ENCODE measurements around the gene MED31. TPM values are rescaled to one million over a fixed set of nuclear protein-coding genes. Genes with fewer than 3 reads are reported as not detected.

The MED31 gene
- total RNA-seq, 1 donor from 2014 or later, result 21.0 TPM

- Histone ChIP-seq H3K4me2 (ENCODE audit: low read length) (no peak overlapping the region), H3K79me2 (ENCODE audit: insufficient read depth, low read length) (no peaks in the 10 kb centered on the region), H3K27ac (ENCODE audit: low read depth, low read length) (no peak overlapping the region), H3K27me3 (ENCODE audit: insufficient read depth, low read length) (peaks cover 5% of the 10 kb centered on the region), H3K4me3 (ENCODE audit: insufficient read depth, low read depth, low read length) (no peak overlapping the region), H4K20me1 (ENCODE audit: insufficient read depth, low read length) (no peaks in the 10 kb centered on the region), H3K4me1 (ENCODE audit: insufficient read depth, low read length) (no peaks in the 10 kb centered on the region), H3K36me3 (ENCODE audit: insufficient read depth, low read length) (no peaks in the 10 kb centered on the region), H3K9me3 (ENCODE audit: insufficient read depth, low read depth, low read length) (no peaks in the 10 kb centered on the region), H3K9ac (ENCODE audit: low read length) (no peak overlapping the region), H2AFZ (ENCODE audit: low read depth, low read length) (no peak overlapping the region)
- no peak overlapping the region for H3K4me3 Mint-ChIP-seq (ENCODE audit: unreplicated experiment)
- peak overlapping the region; percentile 34 for H3K27ac Mint-ChIP-seq (ENCODE audit: unreplicated experiment)
- peaks cover 61% of the 10 kb centered on the region for H3K27me3 Mint-ChIP-seq (ENCODE audit: low read depth, unreplicated experiment)
- no peak for DNase-seq (ENCODE audit: low read depth)
- no peak for TF ChIP-seq EZH2 (IDR thresholded peaks at IDR 0.05; ENCODE audit: insufficient read depth, low read length)
- no peak for TF ChIP-seq CTCF (IDR thresholded peaks at IDR 0.05; ENCODE audit: insufficient read depth, low read depth, low read length)
- H3K4me1 Mint-ChIP-seq (ENCODE audit: low read depth, unreplicated experiment), result peaks cover 4% of the 10 kb centered on the region
- peaks cover 8% of the 10 kb centered on the region for H3K36me3 Mint-ChIP-seq (ENCODE audit: low read depth, unreplicated experiment)
- H3K9me3 Mint-ChIP-seq (ENCODE audit: unreplicated experiment), result peaks cover 8% of the 10 kb centered on the region
- FAIRE-seq, result no peak
Observed at GRCh38 chr17:6691546-6691945, 40.1 kb upstream of the MED31 start.

- H3K36me3 Mint-ChIP-seq (ENCODE audit: low read depth, unreplicated experiment), result peaks cover 5% of the 10 kb centered on the region
- no peak overlapping the region for H3K27ac ChIP-seq (ENCODE audit: low read depth, low read length)
- H3K4me1 Mint-ChIP-seq (ENCODE audit: low read depth, unreplicated experiment), result peaks cover 4% of the 10 kb centered on the region
- H3K27me3 Mint-ChIP-seq (ENCODE audit: low read depth, unreplicated experiment), result peaks cover 63% of the 10 kb centered on the region
- FAIRE-seq (no peak), DNase-seq (ENCODE audit: low read depth) (no peak)
- TF ChIP-seq EZH2 (IDR thresholded peaks at IDR 0.05; ENCODE audit: insufficient read depth, low read length) (no peak), CTCF (IDR thresholded peaks at IDR 0.05; ENCODE audit: insufficient read depth, low read depth, low read length) (no peak)
- H3K4me3 ChIP-seq (ENCODE audit: insufficient read depth, low read depth, low read length), result no peak overlapping the region
- no peaks in the 10 kb centered on the region for H4K20me1 ChIP-seq (ENCODE audit: insufficient read depth, low read length)
- no peaks in the 10 kb centered on the region for H3K9me3 ChIP-seq (ENCODE audit: insufficient read depth, low read depth, low read length)
- peaks cover 5% of the 10 kb centered on the region for H3K27me3 ChIP-seq (ENCODE audit: insufficient read depth, low read length)
- H2AFZ ChIP-seq (ENCODE audit: low read depth, low read length), result no peak overlapping the region
- peaks cover 8% of the 10 kb centered on the region for H3K9me3 Mint-ChIP-seq (ENCODE audit: unreplicated experiment)
- no peak overlapping the region for H3K27ac Mint-ChIP-seq (ENCODE audit: unreplicated experiment)
- H3K4me3 Mint-ChIP-seq (ENCODE audit: unreplicated experiment), result no peak overlapping the region
- H3K4me1 ChIP-seq (ENCODE audit: insufficient read depth, low read length), result no peaks in the 10 kb centered on the region
- no peak overlapping the region for H3K4me2 ChIP-seq (ENCODE audit: low read length)
- H3K36me3 ChIP-seq (ENCODE audit: insufficient read depth, low read length), result no peaks in the 10 kb centered on the region
- H3K9ac ChIP-seq (ENCODE audit: low read length), result no peak overlapping the region
- no peaks in the 10 kb centered on the region for H3K79me2 ChIP-seq (ENCODE audit: insufficient read depth, low read length)
Observed at GRCh38 chr17:6690641-6691040, 39.2 kb upstream of the MED31 start.

- Histone ChIP-seq H3K9me3 (ENCODE audit: insufficient read depth, low read depth, low read length) (no peaks in the 10 kb centered on the region), H3K79me2 (ENCODE audit: insufficient read depth, low read length) (no peaks in the 10 kb centered on the region), H4K20me1 (ENCODE audit: insufficient read depth, low read length) (no peaks in the 10 kb centered on the region), H3K4me1 (ENCODE audit: insufficient read depth, low read length) (no peaks in the 10 kb centered on the region), H3K9ac (ENCODE audit: low read length) (no peak overlapping the region), H2AFZ (ENCODE audit: low read depth, low read length) (no peak overlapping the region), H3K27me3 (ENCODE audit: insufficient read depth, low read length) (peaks cover 2% of the 10 kb centered on the region), H3K27ac (ENCODE audit: low read depth, low read length) (no peak overlapping the region), H3K36me3 (ENCODE audit: insufficient read depth, low read length) (no peaks in the 10 kb centered on the region), H3K4me3 (ENCODE audit: insufficient read depth, low read depth, low read length) (no peak overlapping the region), H3K4me2 (ENCODE audit: low read length) (no peak overlapping the region)
- H3K4me1 Mint-ChIP-seq (ENCODE audit: low read depth, unreplicated experiment), result no peaks in the 10 kb centered on the region
- DNase-seq (ENCODE audit: low read depth) (no peak), FAIRE-seq (no peak)
- peaks cover 5% of the 10 kb centered on the region for H3K36me3 Mint-ChIP-seq (ENCODE audit: low read depth, unreplicated experiment)
- H3K27me3 Mint-ChIP-seq (ENCODE audit: low read depth, unreplicated experiment), result peaks cover 62% of the 10 kb centered on the region
- H3K27ac Mint-ChIP-seq (ENCODE audit: unreplicated experiment), result no peak overlapping the region
- no peak for TF ChIP-seq EZH2 (IDR thresholded peaks at IDR 0.05; ENCODE audit: insufficient read depth, low read length)
- no peak for TF ChIP-seq CTCF (IDR thresholded peaks at IDR 0.05; ENCODE audit: insufficient read depth, low read depth, low read length)
- H3K4me3 Mint-ChIP-seq (ENCODE audit: unreplicated experiment), result no peak overlapping the region
- peaks cover 8% of the 10 kb centered on the region for H3K9me3 Mint-ChIP-seq (ENCODE audit: unreplicated experiment)
Observed at GRCh38 chr17:6688944-6689343, 37.5 kb upstream of the MED31 start.

All from astrocyte (in vitro differentiated cells and primary cell).